GM18873 (cell line): ENCODE measurements around the gene NR2F1.

ENCODE experiments used
- ATAC-seq: cut with Tn5 transposase; IDR thresholded peaks from one replicate; pipeline ENCODE4 v1.9.1; 2021; ENCODE audit warnings: mild to moderate bottlenecking, moderate library complexity, moderate number of reproducible peaks; ENCODE audit not compliant: unreplicated experiment, low FRiP score

NR2F1 gene

GRCh38 chr5:93589829-93590215 is 6.8 kb downstream of the NR2F1 start:
- no peak for ATAC-seq

- ATAC-seq, result no peak
These were observed 7.5 kb downstream of the NR2F1 start for GRCh38 chr5:93590493-93590892.

GRCh38 chr5:93591323-93591945 is 8.4 kb downstream of the NR2F1 start:
- no peak for ATAC-seq

- no peak for ATAC-seq
These were observed 9.9 kb downstream of the NR2F1 start for GRCh38 chr5:93592883-93593282.

- no peak for ATAC-seq
These were observed 10.6 kb downstream of the NR2F1 start for GRCh38 chr5:93593476-93594131.

- ATAC-seq, result no peak
These were observed 11.8 kb downstream of the NR2F1 start for GRCh38 chr5:93594591-93595419.

GRCh38 chr5:93595420-93596147 is 12.6 kb downstream of the NR2F1 start:
- no peak for ATAC-seq

- ATAC-seq, result no peak
These were observed 13.3 kb downstream of the NR2F1 start for GRCh38 chr5:93596310-93596675.

- ATAC-seq, result no peak
These were observed 13.9 kb downstream of the NR2F1 start for GRCh38 chr5:93596676-93597490.

GRCh38 chr5:93598091-93599000 is 15.3 kb downstream of the NR2F1 start:
- ATAC-seq, result no peak

- ATAC-seq, result no peak
These were observed 16.0 kb downstream of the NR2F1 start for GRCh38 chr5:93599001-93599379.

GRCh38 chr5:93599399-93600120 is 16.5 kb downstream of the NR2F1 start:
- no peak for ATAC-seq

- ATAC-seq, result no peak
These were observed 17.5 kb downstream of the NR2F1 start for GRCh38 chr5:93600409-93601070.

GRCh38 chr5:93601071-93601801 is 18.2 kb downstream of the NR2F1 start:
- ATAC-seq, result no peak

GRCh38 chr5:93601802-93602155 is 18.8 kb downstream of the NR2F1 start:
- no peak for ATAC-seq

- no peak for ATAC-seq
These were observed 19.4 kb downstream of the NR2F1 start for GRCh38 chr5:93602241-93603077.
